ENCODE measurements around the gene MSL1. TPM values are rescaled to one million over a fixed set of nuclear protein-coding genes. Genes with fewer than 3 reads are reported as not detected.

Gene MSL1
- total RNA-seq, 4 donors from 2014 or later: 69.3 to 166 (median 86.9) TPM

GRCh38 chr17:40145476-40145875 is 23.7 kb downstream of the MSL1 start:
- Histone ChIP-seq H3K27ac (no peak overlapping the region), H3K27me3 (no peaks in the 10 kb centered on the region), H3K9me3 (no peaks in the 10 kb centered on the region), H3K4me3 (no peak overlapping the region), H3K36me3 (peaks cover 53% of the 10 kb centered on the region), H3K4me1 (peaks cover 15% of the 10 kb centered on the region)
- 90% methylated on average over 3 of the region's 3 CpGs for WGBS
- no peak for DNase-seq (ENCODE audit: low spot score in 2 of 2)
- TF ChIP-seq CTCF (IDR thresholded peaks at IDR 0.05) (no peak), POLR2A (IDR thresholded peaks at IDR 0.05) (no peak), EP300 (IDR thresholded peaks at IDR 0.05) (no peak)

GRCh38 chr17:40148527-40148926 is 26.8 kb downstream of the MSL1 start:
- H3K27ac ChIP-seq: no peak overlapping the region
- no peak overlapping the region for H3K4me3 ChIP-seq
- no peaks in the 10 kb centered on the region for H3K4me1 ChIP-seq
- TF ChIP-seq POLR2AphosphoS5 (IDR thresholded peaks at IDR 0.05): no peak
- TF ChIP-seq POLR2A (IDR thresholded peaks at IDR 0.05): no peak
- no peak for TF ChIP-seq EP300 (IDR thresholded peaks at IDR 0.05)
- no peak for TF ChIP-seq CTCF (IDR thresholded peaks at IDR 0.05)
- DNase-seq (ENCODE audit: low spot score in 2 of 2): no peak
- no peaks in the 10 kb centered on the region for H3K9me3 ChIP-seq
- WGBS: 89% methylated on average over 3 of the region's 3 CpGs
- no peaks in the 10 kb centered on the region for H3K27me3 ChIP-seq
- H3K36me3 ChIP-seq: peaks cover 60% of the 10 kb centered on the region

GRCh38 chr17:40150276-40150675 is 28.5 kb downstream of the MSL1 start:
- no peak for DNase-seq (ENCODE audit: low spot score in 2 of 2)
- no peaks in the 10 kb centered on the region for H3K9me3 ChIP-seq
- no peaks in the 10 kb centered on the region for H3K4me1 ChIP-seq
- no peak for TF ChIP-seq POLR2AphosphoS5 (IDR thresholded peaks at IDR 0.05)
- no peak for TF ChIP-seq CTCF (IDR thresholded peaks at IDR 0.05)
- no peak for TF ChIP-seq EP300 (IDR thresholded peaks at IDR 0.05)
- TF ChIP-seq POLR2A (IDR thresholded peaks at IDR 0.05): no peak
- WGBS: 67% methylated on average over 4 of the region's 4 CpGs
- peaks cover 78% of the 10 kb centered on the region for H3K36me3 ChIP-seq
- no peak overlapping the region for H3K27ac ChIP-seq
- no peaks in the 10 kb centered on the region for H3K27me3 ChIP-seq
- H3K4me3 ChIP-seq: no peak overlapping the region

GRCh38 chr17:40151414-40151963 is 29.7 kb downstream of the MSL1 start:
- H3K36me3 ChIP-seq: peaks cover 79% of the 10 kb centered on the region
- no peak for TF ChIP-seq CTCF (IDR thresholded peaks at IDR 0.05)
- TF ChIP-seq POLR2A (IDR thresholded peaks at IDR 0.05): no peak
- no peak for TF ChIP-seq POLR2AphosphoS5 (IDR thresholded peaks at IDR 0.05)
- no peak for TF ChIP-seq EP300 (IDR thresholded peaks at IDR 0.05)

GRCh38 chr17:40153603-40154236 is 31.9 kb downstream of the MSL1 start:
- no peak overlapping the region for H3K27ac ChIP-seq
- no peak overlapping the region for H3K4me3 ChIP-seq
- H3K36me3 ChIP-seq: peaks cover 62% of the 10 kb centered on the region
- H3K4me1 ChIP-seq: peaks cover 5% of the 10 kb centered on the region
- H3K27me3 ChIP-seq: no peaks in the 10 kb centered on the region
- DNase-seq (ENCODE audit: low spot score in 2 of 2): no peak
- 84% methylated on average over 14 of the region's 14 CpGs for WGBS
- H3K9me3 ChIP-seq: no peaks in the 10 kb centered on the region
- TF ChIP-seq POLR2AphosphoS5 (IDR thresholded peaks at IDR 0.05): no peak
- no peak for TF ChIP-seq POLR2A (IDR thresholded peaks at IDR 0.05)
- no peak for TF ChIP-seq CTCF (IDR thresholded peaks at IDR 0.05)
- TF ChIP-seq EP300 (IDR thresholded peaks at IDR 0.05): no peak

More at GRCh38 chr17:40151414-40151963, 29.7 kb downstream of the MSL1 start:
- Histone ChIP-seq H3K27ac (no peak overlapping the region), H3K27me3 (no peaks in the 10 kb centered on the region), H3K4me3 (no peak overlapping the region), H3K4me1 (no peaks in the 10 kb centered on the region), H3K9me3 (no peaks in the 10 kb centered on the region)
- DNase-seq (ENCODE audit: low spot score in 2 of 2): no peak
- WGBS: 70% methylated on average over 7 of the region's 7 CpGs
